HG02759 (cell line): ENCODE measurements around the gene SAMD11.
A peak's percentile ranks its signal among the peaks of the same experiment; 100 is the strongest.

ENCODE experiments used
- ATAC-seq: cut with Tn5 transposase; IDR thresholded peaks from one replicate; pipeline ENCODE4 v1.9.1; 2021; ENCODE audit warnings: mild to moderate bottlenecking, moderate library complexity; ENCODE audit not compliant: unreplicated experiment

Gene SAMD11

DNA sequence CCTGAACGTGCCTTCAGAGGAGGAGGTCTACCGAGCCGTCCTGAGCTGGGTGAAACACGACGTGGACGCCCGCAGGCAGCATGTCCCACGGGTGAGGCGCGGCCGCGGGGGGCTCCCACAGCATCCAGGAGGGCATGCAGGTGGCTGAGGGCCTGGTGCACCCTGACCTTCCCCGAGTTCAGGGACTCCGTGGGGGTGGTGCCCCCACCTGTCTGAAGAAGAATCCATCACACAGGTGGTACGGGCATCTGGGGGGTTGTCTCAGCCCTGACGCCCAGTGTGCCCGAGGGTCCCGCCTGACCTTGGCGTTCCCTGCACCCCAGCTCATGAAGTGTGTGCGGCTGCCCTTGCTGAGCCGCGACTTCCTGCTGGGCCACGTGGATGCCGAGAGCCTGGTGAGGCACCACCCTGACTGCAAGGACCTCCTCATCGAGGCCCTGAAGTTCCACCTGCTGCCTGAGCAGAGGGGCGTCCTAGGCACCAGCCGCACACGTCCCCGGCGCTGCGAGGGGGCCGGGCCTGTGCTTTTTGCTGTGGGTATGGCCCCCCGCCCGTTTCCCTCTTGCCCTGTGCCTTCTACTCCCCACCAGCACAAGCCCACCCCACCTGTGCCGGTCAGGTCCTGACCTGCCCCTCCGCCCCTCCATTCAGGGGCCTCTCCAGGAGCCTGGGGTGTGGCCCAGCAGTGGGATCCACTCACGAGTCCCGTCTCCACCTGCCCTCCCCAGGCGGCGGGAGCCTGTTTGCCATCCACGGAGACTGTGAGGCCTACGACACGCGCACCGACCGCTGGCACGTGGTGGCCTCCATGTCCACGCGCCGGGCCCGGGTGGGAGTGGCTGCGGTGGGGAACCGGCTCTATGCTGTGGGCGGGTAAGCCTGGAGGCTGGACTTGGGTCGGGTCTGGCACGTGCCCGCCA lies 38.9 kb downstream of the SAMD11 start:
- no peak for ATAC-seq

DNA sequence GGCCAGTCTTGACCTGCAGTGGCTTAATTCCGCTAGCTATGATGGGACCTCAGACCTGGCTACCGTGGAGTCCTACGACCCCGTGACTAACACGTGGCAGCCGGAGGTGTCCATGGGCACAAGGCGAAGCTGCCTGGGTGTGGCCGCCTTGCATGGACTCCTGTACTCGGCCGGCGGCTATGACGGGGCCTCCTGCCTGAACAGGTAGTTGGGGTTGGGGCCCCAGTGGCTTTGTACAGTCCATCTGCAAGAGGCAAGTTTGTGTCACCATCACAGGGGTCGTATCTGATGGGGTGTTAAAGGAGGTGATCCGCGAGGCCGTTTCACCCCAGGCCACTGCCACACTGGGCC lies 39.6 kb downstream of the SAMD11 start:
- no peak for ATAC-seq

DNA sequence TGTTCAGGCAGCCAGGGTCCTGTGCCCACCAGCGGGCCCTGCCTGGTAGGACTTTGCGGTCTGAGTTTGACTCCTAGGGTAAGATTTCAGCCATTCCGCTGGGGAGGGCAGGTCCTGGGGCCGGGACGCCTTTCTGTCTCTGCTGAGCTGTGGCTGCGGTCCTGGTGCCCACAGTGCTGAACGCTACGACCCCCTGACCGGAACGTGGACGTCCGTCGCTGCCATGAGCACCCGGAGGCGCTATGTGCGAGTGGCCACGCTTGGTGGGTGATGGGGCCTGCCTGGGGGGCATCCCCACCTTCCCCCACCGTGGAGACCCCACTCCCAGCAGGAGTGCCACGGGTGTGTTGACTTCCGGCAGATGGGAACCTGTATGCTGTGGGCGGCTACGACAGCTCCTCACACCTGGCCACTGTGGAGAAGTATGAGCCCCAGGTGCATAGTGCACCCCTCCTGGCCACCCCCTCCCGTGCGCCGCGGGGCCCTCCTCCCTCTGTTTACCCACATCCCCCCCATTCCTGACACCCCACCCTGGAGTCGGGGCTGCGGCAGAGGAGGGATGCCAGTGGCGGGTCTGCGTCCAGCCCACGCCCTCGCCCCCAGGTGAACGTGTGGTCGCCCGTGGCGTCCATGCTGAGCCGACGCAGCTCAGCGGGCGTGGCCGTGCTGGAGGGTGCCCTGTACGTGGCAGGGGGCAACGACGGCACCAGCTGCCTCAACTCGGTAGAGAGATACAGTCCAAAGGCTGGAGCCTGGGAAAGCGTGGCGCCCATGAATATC lies 40.2 kb downstream of the SAMD11 start:
- no peak for ATAC-seq

- ATAC-seq: no peak
These were observed 41.2 kb downstream of the SAMD11 start for GRCh38 chr1:964691-965525.

- no peak for ATAC-seq
These were observed 41.9 kb downstream of the SAMD11 start for GRCh38 chr1:965526-966134.

DNA sequence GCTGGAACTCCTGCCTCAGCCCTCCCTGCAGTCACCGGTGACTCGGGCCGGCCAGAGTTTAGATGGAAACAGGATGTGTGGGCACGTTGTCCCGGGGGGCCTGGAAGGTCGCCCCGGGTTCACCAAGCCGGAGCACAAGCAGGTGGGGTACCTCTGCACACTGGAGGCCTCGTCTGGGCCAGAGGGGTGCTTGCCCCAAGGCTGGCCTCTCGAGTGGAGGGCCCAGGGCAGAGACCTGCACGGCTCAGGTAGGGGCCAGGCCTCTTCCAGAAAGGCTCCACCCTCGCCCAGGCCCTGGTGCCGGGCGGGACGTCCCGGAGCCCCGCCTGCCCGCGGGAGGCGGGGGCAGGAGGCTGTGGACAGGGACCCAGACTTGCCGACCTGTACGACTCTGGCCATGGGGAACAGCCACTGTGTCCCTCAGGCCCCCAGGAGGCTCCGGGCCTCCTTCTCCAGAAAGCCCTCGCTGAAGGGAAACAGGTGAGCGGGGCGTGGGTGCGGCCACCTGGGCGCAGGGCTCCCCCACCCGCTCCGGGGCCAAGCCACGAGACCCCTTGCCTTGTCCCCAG lies 42.5 kb downstream of the SAMD11 start, which contains the start of gene PLEKHN1:
Gene PLEKHN1 (plus strand): TSS at position 348 of the 569 bp plus-strand sequence. CDS start 50 bp downstream, at position 398.
- no peak for ATAC-seq

DNA sequence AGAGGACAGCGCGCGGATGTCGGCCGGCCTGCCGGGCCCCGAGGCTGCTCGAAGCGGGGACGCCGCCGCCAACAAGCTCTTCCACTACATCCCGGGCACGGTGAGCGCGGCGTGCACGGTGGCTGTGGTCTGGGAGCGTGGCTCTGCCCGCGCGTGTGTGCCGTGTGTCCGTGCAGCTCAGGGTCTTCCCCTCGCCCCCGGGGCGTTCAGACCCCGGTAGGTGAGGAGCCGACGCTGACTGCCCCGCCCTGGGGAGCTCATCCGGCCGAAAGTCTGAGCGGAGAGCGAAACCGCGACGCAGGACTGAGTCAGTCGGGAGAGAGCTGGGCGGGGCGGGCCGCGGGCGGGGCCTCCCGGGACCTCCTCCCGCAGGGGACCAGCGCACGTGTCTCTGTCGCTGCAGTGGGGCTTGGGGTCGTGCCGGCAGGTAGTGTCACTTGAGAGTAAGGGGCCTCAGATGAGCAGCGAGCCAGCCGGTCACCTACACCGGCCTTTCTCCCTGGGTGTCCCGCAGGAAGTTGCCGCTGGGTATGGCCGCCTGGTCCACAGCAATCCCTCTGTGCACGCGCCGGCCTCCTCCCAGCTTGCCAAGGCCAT lies 43.1 kb downstream of the SAMD11 start:
- ATAC-seq: peak; percentile 67

DNA sequence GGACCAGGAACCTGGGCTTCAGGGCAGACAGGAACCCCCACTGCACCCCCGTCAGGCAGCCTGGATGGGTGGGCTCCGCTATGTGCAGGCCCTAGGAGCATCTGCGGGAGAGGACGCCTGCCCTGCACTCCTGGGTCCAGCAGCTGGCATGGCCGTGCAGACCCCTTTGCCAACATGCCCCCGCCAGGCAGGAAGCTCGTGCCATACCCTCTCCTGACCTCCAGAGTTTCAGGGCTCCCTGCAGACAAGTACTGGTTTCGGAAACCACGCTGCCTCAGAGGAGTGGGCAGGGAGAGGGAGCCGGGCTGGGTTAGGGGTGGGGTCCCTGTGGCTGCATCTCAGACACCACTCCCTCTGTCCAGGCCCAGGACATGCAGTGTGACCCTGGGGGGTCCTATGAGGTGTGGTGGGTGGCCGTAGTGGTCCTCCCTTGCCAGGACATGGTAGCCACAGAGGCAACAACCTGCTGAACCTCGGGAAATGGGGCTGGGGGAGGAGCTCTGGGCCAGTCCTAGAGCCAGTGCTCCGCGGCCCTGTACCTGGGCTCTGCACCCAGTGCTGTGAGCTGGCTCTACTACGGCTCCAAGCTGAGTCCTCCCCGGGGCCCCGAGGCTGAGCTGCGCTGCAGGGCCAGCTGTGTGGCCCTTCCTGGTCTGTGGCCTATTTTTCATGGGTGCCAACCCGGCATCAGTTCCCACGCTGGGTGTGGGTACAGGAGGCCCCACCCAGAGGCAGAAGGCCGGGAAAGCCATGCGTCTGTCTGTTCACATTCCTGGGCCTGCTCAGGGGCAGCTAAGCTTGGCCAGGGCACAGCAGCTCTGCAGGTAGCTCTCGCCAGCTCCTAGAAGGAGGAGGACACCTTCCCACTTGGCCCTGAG lies 44.0 kb downstream of the SAMD11 start:
- no peak for ATAC-seq

GRCh38 chr1:969260-969855 lies 45.6 kb downstream of the SAMD11 start:
- ATAC-seq: no peak

DNA sequence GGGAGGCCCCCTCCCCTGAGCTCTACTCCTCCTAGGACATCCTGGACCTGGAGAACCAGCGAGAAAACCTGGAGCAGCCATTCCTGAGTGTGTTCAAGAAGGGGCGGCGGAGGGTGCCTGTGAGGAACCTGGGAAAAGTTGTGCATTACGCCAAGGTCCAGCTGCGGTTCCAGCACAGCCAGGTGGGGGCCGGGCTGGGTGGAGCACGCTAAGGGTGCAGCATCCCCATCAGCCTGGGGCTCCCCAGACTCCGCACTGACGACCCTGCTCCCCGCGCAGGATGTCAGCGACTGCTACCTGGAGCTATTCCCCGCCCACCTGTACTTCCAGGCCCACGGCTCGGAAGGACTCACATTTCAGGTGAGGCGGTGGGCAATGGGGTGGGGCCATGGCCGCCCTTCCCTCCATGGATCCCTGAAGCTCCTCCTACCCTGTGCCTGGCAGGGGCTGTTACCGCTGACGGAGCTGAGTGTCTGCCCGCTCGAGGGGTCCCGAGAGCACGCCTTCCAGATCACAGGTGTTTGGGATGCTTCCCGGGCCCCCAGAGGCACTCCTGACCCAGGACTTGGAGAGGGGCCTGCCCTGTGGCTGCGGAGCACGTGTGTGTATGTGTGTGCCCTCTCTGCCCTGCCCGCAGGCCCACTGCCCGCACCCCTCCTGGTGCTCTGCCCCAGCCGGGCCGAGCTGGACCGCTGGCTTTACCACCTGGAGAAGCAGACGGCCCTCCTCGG lies 46.7 kb downstream of the SAMD11 start:
- no peak for ATAC-seq

DNA sequence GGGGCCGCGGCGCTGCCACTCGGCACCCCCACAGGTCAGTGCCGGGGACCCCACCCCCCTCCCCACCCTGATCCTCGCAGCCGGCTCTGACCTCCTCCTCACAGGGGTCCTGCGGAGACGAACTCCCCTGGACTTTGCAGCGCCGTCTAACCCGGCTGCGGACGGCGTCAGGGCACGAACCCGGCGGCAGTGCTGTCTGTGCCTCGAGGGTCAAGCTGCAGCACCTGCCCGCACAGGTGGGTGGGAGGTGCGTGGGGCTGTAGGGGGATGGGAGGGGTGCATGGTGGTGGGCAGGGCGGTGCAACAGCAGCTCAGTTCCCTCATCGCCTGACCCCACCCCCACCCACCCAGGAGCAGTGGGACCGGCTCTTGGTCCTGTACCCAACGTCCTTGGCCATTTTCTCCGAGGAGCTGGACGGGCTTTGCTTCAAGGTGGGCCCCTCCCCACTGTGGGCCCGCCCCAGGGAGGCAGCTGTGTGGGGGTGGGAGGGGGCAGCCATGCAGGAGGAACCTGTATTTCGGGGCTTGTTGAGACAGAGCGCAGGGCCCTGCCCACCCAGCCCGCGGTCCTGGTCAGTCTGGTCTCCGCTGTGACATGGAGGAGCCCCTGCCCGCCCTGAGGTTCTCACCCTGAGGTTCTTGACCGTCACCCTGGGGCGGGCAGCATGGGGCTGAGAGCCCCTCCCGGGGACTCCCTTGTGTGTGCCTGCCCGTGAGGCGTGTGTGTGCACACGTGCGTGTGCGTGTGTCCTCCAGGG lies 47.4 kb downstream of the SAMD11 start:
- no peak for ATAC-seq

- no peak for ATAC-seq
These were observed 48.2 kb downstream of the SAMD11 start for GRCh38 chr1:971751-972506.

DNA sequence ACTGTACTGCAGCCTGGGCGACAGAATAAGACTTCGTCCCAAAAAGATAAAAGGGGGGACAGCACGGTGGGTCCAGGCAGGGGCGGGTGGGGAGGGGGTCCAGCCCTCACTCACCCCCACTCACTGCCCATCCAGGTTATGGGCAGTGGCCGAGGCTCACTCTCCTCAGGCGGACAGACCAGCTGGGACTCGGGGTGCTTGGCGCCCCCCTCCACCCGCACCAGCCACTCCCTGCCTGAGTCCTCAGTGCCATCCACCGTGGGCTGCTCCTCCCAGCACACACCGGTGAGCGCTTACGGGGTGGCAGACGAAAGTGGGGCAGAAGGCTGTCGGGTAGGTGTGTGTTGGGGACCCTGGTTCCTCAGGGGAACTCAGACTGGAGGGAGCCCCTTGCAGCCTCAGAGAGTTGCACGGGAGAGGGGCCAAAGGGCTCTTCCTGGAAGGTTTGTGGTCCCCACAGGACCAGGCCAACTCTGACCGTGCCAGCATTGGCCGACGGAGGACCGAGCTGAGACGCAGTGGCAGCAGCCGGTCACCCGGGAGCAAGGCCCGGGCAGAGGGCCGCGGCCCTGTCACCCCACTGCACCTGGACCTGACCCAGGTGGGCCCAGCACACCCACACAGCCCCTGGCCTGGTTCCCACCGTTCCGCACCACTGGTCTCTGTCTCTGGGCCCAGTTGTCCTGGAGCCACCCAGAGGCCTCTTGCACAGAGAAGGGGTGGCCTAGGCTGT lies 49.2 kb downstream of the SAMD11 start:
- no peak for ATAC-seq

GRCh38 chr1:973459-974292 lies 50.0 kb downstream of the SAMD11 start:
- ATAC-seq: no peak

DNA sequence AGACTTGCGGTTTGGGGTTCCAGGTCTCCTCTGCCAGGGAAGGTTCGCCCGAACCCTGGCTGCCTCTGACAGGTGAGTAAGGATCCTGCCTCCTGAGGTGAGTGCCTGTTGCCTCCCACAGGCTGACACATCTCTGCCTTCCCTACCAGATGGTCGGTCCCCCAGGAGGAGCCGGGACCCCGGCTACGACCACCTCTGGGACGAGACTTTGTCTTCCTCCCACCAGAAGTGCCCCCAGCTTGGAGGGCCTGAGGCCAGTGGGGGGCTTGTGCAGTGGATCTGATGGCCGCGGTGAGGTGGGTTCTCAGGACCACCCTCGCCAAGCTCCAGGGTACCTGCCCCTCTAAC lies 50.5 kb downstream of the SAMD11 start:
- no peak for ATAC-seq
